Raji (cell line): ENCODE measurements around the gene CDH5.

Experiments
- POLR2A ChIP-seq: IDR thresholded peaks from 2 replicates; pipeline ENCODE4 v1.6.1; 2011; ENCODE audit warnings: low read depth, low read length, control low read depth; ENCODE audit not compliant: insufficient read depth

The CDH5 gene

DNA sequence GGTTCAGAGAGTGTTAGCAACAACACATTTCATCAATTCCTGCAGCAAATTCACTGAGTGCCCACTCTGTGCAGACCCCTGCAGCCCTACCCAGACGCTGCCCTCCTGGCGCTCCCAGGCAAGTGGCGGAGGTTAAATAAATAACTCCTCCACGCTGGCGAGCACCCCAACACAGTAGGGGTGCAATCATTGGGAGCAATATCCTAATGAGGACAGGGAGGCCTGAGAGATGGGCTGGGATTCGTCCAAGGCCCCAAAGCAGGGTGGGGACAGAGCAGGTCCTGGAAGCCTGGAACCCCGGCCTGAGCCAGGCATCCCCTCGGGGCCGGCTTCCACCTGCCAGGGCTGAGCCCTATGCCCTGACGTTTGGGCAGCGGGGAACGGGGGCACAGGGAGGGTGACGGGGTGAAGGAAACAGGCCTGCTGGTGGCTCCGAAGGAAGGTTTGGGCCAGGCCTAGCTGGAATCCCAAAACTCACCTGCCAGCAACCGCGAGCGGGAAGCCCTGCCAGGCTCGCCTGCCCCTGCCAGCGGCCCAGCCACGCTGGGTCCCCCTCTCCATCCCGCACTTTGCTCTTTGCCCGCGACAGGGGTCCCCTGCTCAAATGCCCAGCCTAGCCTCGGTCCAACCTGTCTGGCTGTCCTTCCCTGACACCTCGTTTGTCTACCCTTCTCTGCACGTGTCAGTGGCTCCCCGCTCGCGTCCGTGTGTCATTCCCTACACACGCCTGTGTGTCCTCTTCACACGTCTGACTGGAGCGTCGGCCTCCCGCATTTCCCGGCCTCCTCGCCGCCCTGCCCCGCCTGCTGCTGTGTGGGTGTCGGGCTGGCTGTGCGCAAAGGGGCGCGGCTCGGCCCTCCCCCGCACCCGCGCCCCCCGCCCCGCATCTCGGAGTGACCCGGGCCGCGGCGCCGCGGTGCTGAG is 59.9 kb downstream of the CDH5 start:
- no peak for TF ChIP-seq POLR2A

DNA sequence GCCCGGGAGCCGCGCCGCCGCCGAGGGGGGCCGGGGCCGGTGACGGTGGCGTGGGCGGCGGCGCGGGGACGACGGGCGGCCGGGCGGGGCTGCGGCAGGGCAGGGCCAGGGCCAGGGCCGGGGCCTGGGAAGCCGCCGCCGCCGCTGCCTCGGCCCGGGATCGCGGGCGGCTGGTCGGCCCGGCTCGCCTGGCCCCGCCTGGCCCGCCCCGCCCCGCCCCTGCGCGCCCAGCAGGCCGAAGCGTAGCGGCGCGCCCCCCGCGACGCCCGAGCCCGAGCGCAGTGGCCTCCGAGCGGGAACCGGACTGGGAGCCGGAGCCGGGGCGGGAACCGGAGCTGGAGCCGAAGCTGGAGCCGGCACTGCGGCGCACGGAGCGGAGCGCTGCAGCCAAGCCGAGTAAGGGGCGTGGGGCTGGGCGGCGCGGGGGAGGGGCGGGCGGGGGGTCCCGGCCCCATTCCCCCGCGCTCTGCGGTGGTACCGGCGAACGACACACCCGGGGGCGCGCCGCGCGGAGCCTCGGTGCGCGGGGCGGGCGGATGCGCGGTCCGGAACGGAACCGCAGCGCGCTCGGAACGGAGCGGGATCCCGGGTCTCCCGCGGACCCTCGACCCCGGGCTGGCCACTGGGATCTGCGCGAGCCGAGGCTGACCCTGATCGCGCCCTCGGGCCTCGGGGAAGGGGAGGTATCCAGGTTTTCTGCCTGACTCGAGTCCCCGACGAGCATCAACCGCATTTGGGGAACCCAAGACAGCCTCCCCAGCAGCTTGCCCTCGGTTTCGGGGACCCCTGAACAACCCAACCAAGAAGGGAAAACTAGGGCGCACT is 60.8 kb downstream of the CDH5 start, which contains the start of gene BEAN1:
BEAN1 (plus strand) TSS at position 260 of the 825 bp plus-strand sequence. CDS start 10,382 bp downstream, outside the sequence.
- TF ChIP-seq POLR2A, result no peak

- TF ChIP-seq POLR2A, result no peak
These were observed 61.6 kb downstream of the CDH5 start for GRCh38 chr16:66427871-66428681.

DNA sequence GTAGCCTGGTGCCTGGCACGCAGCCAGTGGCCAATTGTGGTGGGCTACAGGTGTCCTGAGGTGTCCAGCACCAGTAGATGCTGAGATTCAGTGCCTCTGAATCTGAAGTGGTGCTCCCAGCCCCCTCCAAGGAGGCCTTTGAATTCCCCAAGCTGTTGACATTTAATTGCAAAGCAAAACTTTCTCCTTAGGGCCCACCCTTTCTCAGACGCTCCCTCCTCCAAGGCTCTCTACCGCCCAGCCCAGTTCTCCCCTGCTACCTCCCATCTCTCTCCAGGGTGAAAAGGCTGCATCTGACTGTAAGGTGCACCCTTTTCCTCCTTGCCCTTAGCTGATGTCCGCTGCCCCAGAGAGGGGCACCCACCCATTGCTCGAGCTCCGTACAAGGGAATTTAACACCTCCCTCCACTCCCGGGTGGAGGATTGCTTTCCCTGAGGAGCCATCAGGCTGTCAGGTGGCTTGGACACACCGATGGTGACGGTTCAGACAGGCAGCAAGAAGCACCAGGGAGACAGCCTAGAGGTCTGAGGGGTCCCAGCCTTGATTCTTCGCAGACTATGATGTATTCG is 62.3 kb downstream of the CDH5 start:
- no peak for TF ChIP-seq POLR2A

DNA sequence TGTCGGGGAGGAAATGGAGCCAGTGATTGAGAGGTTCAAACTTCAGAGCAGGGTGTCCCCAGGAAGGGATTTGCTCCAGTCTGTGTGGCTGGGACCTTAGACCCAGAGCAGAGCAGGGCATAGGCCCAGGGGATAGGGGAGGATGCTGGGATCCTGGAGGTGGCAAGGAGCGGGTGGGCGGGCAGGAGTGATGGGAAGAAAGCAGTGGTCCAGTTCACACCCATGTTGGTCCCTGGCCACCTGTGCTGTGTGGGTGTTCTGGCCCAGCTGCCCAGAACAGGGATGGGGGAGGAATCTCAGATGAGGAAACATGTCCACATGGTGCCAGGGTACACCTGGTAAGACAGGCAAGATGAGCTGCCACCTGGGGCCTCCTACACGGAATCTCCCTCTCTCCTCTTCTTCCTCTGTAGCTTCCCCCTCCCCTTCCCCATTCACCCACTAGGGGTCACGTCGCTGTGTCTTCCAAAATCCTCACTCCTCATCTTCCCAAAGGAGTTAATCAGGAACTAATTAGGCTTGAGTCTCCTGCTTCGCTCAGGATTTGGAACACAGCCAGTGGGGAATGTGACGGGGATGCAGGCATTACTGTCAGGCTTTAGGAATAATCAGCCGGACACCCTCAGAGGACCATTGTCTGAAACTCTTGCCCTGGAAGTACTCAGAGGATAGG is 62.9 kb downstream of the CDH5 start:
- no peak for TF ChIP-seq POLR2A

GRCh38 chr16:66430214-66430613 is 63.7 kb downstream of the CDH5 start:
- TF ChIP-seq POLR2A, result no peak

- TF ChIP-seq POLR2A, result no peak
These were observed 65.3 kb downstream of the CDH5 start for GRCh38 chr16:66431760-66432159.

DNA sequence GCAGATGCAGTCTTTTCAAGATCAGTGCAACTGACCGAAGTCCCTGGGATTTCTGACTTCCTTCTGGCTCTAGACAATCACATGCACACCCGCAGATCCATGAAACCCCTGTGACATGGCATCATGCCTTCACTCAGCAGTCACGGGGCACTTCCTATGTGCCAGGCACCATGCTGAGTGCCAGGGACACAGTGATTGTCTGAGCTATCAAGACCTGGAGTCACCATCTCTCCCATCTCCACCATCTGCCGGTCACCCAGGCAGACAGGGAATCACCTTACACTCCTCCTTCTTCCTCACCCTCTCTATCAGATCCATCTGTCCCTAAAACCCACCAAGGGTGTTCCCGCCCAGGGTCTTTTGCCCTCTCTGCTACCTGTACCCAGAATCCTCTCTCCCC is 65.9 kb downstream of the CDH5 start:
- no peak for TF ChIP-seq POLR2A

DNA sequence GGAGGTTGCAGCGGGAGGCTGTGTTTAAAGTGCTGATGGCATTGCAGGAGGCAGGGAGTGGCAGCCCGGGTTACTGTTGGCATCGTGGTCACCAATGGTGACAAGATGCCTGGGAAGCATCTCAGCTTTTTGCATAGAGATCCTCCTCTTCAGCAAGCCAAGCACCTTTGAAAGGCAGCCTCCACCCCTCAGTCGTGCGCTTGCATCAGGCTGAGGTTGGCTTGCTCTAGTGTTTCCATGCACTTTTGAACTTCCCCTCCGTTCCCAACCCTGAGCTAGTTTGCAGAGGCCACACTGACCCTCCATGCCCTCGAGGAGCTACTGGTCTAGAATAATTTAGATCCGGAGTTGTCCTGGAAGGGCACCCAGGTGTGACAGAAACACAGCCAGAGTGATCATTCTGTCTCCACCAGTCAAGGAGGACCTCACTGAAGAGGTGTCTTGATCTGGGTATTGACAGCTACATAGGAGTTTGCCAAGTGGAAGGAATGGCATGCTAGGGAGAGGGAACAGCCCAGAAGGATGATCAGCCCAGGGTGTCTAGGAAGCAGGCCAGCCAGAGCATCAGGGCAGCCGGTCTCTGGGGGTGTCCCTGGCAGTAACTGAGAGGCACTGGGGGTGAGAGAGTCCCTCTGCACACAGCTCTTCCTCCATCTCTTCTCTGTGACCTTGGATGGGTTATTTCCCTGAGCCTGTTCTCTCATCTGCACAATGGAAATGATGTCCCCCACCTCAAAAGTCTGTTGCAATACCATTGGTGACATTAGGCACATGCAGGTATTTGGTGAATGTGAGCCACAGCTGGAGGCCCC is 68.3 kb downstream of the CDH5 start:
- TF ChIP-seq POLR2A, result no peak

- no peak for TF ChIP-seq POLR2A
These were observed 69.4 kb downstream of the CDH5 start for GRCh38 chr16:66435896-66436295.

- TF ChIP-seq POLR2A, result no peak
These were observed 71.0 kb downstream of the CDH5 start for GRCh38 chr16:66437391-66437945.

- no peak for TF ChIP-seq POLR2A
These were observed 72.0 kb downstream of the CDH5 start for GRCh38 chr16:66438536-66438935.
